NCI-H1092 (cell line): ENCODE measurements around the gene ZBED6.

Experiments
- DNase-seq: peaks from one replicate; lab custom pipeline; 2025; lab: John Stamatoyannopoulos, UW

The ZBED6 gene

GRCh38 chr1:203840208-203840808 lies 44.9 kb downstream of the ZBED6 start:
- DNase-seq: no peak

- DNase-seq: no peak
These were observed 47.1 kb downstream of the ZBED6 start for GRCh38 chr1:203842559-203842876.

- no peak for DNase-seq
These were observed 48.0 kb downstream of the ZBED6 start for GRCh38 chr1:203843435-203843834.
